HG02981 (cell line): ENCODE measurements around the gene ECHS1.
"Not testable (repeated sequence)": the region's sequence is repeated elsewhere in the genome, so short reads cannot be mapped to it uniquely, and the experiment has no call there.

ENCODE experiments used
- ATAC-seq: cut with Tn5 transposase; IDR thresholded peaks from one replicate; pipeline ENCODE4 v1.9.1; 2021; ENCODE audit warnings: mild to moderate bottlenecking, moderate library complexity; ENCODE audit not compliant: unreplicated experiment

ECHS1 gene

GRCh38 chr10:133379801-133380666, 6.9 kb upstream of the ECHS1 start:
- ATAC-seq = no peak

- peak; percentile 55 for ATAC-seq
These were observed 6.1 kb upstream of the ECHS1 start, which contains the start of gene PAOX for GRCh38 chr10:133379152-133379800. PAOX (plus strand) TSS chr10:133379262; CDS start chr10:133379317, 55 bp downstream.

- peak; percentile 38 for ATAC-seq
These were observed 5.3 kb upstream of the ECHS1 start for GRCh38 chr10:133378251-133379096.

GRCh38 chr10:133377818-133378250, 4.7 kb upstream of the ECHS1 start:
- no peak for ATAC-seq

- ATAC-seq = no peak
These were observed 4.1 kb upstream of the ECHS1 start for GRCh38 chr10:133377025-133377817.

- not testable (repeated sequence) for ATAC-seq
These were observed 3.0 kb upstream of the ECHS1 start for GRCh38 chr10:133376183-133376582.

- no peak for ATAC-seq
These were observed 2.4 kb upstream of the ECHS1 start for GRCh38 chr10:133375357-133376115.

- no peak for ATAC-seq
These were observed 647 bp downstream of the ECHS1 start for GRCh38 chr10:133372507-133372906.

- ATAC-seq = no peak
These were observed 2.9 kb downstream of the ECHS1 start for GRCh38 chr10:133370030-133370786.

- no peak for ATAC-seq
These were observed 5.0 kb downstream of the ECHS1 start for GRCh38 chr10:133368153-133368552.

- ATAC-seq = not testable (repeated sequence)
These were observed 5.7 kb downstream of the ECHS1 start for GRCh38 chr10:133367461-133367860.

GRCh38 chr10:133366751-133367150, 6.4 kb downstream of the ECHS1 start:
- ATAC-seq = no peak

- no peak for ATAC-seq
These were observed 7.0 kb downstream of the ECHS1 start for GRCh38 chr10:133366130-133366478.

- ATAC-seq = no peak
These were observed 7.6 kb downstream of the ECHS1 start for GRCh38 chr10:133365461-133366129.

GRCh38 chr10:133364645-133365431, 8.3 kb downstream of the ECHS1 start:
- no peak for ATAC-seq

GRCh38 chr10:133362846-133363245, 10.3 kb downstream of the ECHS1 start:
- no peak for ATAC-seq

GRCh38 chr10:133361773-133362441, 11.2 kb downstream of the ECHS1 start:
- ATAC-seq = no peak
